ENCODE data around the gene GSX2.

GSX2 gene

DNA sequence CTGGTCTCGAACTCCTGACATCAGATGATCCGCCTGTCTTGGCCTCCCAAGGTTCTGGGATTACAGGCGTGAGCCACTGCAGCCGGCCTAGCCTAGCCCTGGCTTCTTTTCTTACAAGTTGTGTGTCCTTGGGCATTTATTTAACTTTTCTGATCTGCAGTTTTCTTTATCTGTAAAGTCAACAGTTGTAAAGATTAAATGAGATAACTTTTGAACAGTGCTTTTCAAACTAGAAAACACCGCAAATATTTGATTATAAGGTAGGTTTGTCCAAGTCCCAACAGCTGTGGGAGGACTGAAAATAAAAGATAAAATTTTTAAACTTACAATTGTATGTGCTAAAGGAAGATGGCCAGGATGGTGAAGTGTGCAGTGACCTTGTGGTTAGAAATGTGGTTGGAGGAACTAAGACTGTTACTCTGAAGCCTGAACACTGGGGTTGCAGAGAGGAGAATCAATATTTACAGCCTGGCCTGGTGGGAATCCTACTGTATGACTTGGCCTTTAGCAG, 44.8 kb downstream of the GSX2 start:
- no peak overlapping the region for H3K9ac ChIP-seq (ENCODE audit: low read depth, low read length)
- H3K27me3 ChIP-seq (ENCODE audit: insufficient read depth, low read length, poor library complexity) = no peaks in the 10 kb centered on the region
- H3K36me3 ChIP-seq (ENCODE audit: insufficient read depth, low read length) = no peaks in the 10 kb centered on the region
- H3K27ac ChIP-seq (ENCODE audit: low read length) = no peak overlapping the region
- DNase-seq (peak; percentile 24), ATAC-seq (ENCODE audit: insufficient read depth, low read depth) (peak; percentile 90)
- TF ChIP-seq, protein P1, sequence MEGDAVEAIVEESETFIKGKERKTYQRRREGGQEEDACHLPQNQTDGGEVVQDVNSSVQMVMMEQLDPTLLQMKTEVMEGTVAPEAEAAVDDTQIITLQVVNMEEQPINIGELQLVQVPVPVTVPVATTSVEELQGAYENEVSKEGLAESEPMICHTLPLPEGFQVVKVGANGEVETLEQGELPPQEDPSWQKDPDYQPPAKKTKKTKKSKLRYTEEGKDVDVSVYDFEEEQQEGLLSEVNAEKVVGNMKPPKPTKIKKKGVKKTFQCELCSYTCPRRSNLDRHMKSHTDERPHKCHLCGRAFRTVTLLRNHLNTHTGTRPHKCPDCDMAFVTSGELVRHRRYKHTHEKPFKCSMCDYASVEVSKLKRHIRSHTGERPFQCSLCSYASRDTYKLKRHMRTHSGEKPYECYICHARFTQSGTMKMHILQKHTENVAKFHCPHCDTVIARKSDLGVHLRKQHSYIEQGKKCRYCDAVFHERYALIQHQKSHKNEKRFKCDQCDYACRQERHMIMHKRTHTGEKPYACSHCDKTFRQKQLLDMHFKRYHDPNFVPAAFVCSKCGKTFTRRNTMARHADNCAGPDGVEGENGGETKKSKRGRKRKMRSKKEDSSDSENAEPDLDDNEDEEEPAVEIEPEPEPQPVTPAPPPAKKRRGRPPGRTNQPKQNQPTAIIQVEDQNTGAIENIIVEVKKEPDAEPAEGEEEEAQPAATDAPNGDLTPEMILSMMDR (IDR thresholded peaks at IDR 0.05; ENCODE audit: borderline replicate concordance, extremely low read depth, low read length, poor library complexity, severe bottlenecking) = no peak
- no peak for TF ChIP-seq EZH2 (IDR thresholded peaks at IDR 0.05; ENCODE audit: borderline replicate concordance, low read depth, low read length, severe bottlenecking)
- no peak overlapping the region for H2AFZ ChIP-seq (ENCODE audit: low read depth, low read length)
- no peaks in the 10 kb centered on the region for H3K79me2 ChIP-seq (ENCODE audit: insufficient read depth, low read length)
- H3K4me2 ChIP-seq (ENCODE audit: insufficient read depth, low read length) = no peak overlapping the region
- no peaks in the 10 kb centered on the region for H3K9me3 ChIP-seq (ENCODE audit: insufficient read depth, low read length, severe bottlenecking)
- H3K4me1 ChIP-seq (ENCODE audit: insufficient read depth, low read length) = peaks cover 10% of the 10 kb centered on the region; the same call in 1 of the 2 replicates
- no peaks in the 10 kb centered on the region for H4K20me1 ChIP-seq (ENCODE audit: insufficient read depth, low read length)
- H3K4me3 ChIP-seq (ENCODE audit: low read depth in 1 of 2, low read length in 2 of 2) = no peak overlapping the region

DNA sequence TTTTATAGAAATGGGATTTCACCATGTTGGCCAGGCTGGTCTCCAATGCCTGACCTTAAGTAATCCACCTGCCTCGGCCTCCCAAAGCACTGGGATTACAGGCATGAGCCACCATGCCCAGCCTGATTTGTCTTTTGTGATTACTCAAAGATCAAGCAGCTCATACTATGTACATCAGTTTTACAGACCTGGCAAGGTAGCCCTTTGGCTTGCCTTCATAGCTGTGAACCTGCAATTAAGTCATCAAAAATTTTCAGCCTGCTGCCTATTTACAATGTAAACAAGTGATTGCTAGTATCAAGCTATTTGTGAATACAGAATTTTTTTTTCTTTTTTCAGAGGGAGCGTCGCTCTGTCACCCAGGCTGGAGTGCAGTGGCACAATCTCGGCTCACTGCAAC, 46.2 kb downstream of the GSX2 start:
- H3K79me2 ChIP-seq (ENCODE audit: insufficient read depth, low read length) = no peaks in the 10 kb centered on the region
- H3K4me1 ChIP-seq (ENCODE audit: insufficient read depth, low read length) = peaks cover 10% of the 10 kb centered on the region; the same call in 1 of the 2 replicates
- TF ChIP-seq, protein P1 (IDR thresholded peaks at IDR 0.05; ENCODE audit: borderline replicate concordance, extremely low read depth, low read length, poor library complexity, severe bottlenecking) = no peak
- no peak for TF ChIP-seq EZH2 (IDR thresholded peaks at IDR 0.05; ENCODE audit: borderline replicate concordance, low read depth, low read length, severe bottlenecking)
- H3K27me3 ChIP-seq (ENCODE audit: insufficient read depth, low read length, poor library complexity) = no peaks in the 10 kb centered on the region
- no peaks in the 10 kb centered on the region for H4K20me1 ChIP-seq (ENCODE audit: insufficient read depth, low read length)
- H3K36me3 ChIP-seq (ENCODE audit: insufficient read depth, low read length) = no peaks in the 10 kb centered on the region
- no peak overlapping the region for H3K9ac ChIP-seq (ENCODE audit: low read depth, low read length)
- H3K9me3 ChIP-seq (ENCODE audit: insufficient read depth, low read length, severe bottlenecking) = no peaks in the 10 kb centered on the region
- no peak overlapping the region for H3K27ac ChIP-seq (ENCODE audit: low read length)
- H2AFZ ChIP-seq (ENCODE audit: low read depth, low read length) = no peak overlapping the region
- H3K4me3 ChIP-seq (ENCODE audit: low read depth in 1 of 2, low read length in 2 of 2) = no peak overlapping the region
- ATAC-seq (ENCODE audit: insufficient read depth, low read depth) = no peak
- H3K4me2 ChIP-seq (ENCODE audit: insufficient read depth, low read length) = no peak overlapping the region
- no peak for DNase-seq

DNA sequence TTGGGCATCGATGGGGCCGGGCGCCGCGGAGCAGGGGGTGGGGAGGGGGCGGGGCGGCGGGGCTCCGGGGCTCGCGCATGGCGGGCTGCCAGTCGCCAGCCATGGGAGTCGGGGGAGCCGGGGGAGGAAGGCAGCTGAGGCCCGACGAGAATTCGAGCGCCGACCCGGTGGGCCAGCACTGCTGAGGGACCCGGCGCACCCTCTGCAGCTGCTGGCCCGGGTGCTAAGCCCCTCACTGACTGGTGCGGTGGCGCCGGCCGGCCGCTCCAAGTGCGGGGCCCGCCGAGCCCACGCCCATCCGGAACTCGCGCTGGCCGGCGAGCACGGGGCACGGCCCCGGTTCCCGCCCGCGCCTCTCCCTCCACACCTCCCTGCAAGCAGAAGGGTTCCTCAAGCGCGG, 49.4 kb downstream of the GSX2 start:
- H3K27ac ChIP-seq (ENCODE audit: low read length) = no peak overlapping the region
- H3K4me1 ChIP-seq (ENCODE audit: insufficient read depth, low read length) = peaks cover 10% of the 10 kb centered on the region; the same call in 1 of the 2 replicates
- no peak overlapping the region for H3K4me3 ChIP-seq (ENCODE audit: low read depth in 1 of 2, low read length in 2 of 2)
- no peak overlapping the region for H2AFZ ChIP-seq (ENCODE audit: low read depth, low read length)
- no peaks in the 10 kb centered on the region for H3K27me3 ChIP-seq (ENCODE audit: insufficient read depth, low read length, poor library complexity)
- DNase-seq (no peak), ATAC-seq (ENCODE audit: insufficient read depth, low read depth) (no peak)
- TF ChIP-seq, protein P1 (IDR thresholded peaks at IDR 0.05; ENCODE audit: borderline replicate concordance, extremely low read depth, low read length, poor library complexity, severe bottlenecking) = no peak
- no peak for TF ChIP-seq EZH2 (IDR thresholded peaks at IDR 0.05; ENCODE audit: borderline replicate concordance, low read depth, low read length, severe bottlenecking)
- no peaks in the 10 kb centered on the region for H3K9me3 ChIP-seq (ENCODE audit: insufficient read depth, low read length, severe bottlenecking)
- no peaks in the 10 kb centered on the region for H3K36me3 ChIP-seq (ENCODE audit: insufficient read depth, low read length)
- no peak overlapping the region for H3K4me2 ChIP-seq (ENCODE audit: insufficient read depth, low read length)
- H4K20me1 ChIP-seq (ENCODE audit: insufficient read depth, low read length) = no peaks in the 10 kb centered on the region
- no peak overlapping the region for H3K9ac ChIP-seq (ENCODE audit: low read depth, low read length)
- H3K79me2 ChIP-seq (ENCODE audit: insufficient read depth, low read length) = no peaks in the 10 kb centered on the region

All from DND-41 (cell line).